DOHH2 (cell line): ENCODE results near the gene TEAD3.

Experiments used
- CTCF ChIP-seq: fragments of 200-600 bp; sonication (generic); IDR thresholded peaks from one replicate; pipeline ENCODE4 v1.5.1; 2014; ENCODE audit warnings: antibody characterized with exemption, mild to moderate bottlenecking, low read depth, low read length; ENCODE audit not compliant: poor library complexity, severe bottlenecking
- EZH2phosphoT487 ChIP-seq: fragments of 200-600 bp; sonication (generic); IDR thresholded peaks from 2 replicates; pipeline ENCODE4 v1.6.1; 2017; ENCODE audit warnings: borderline replicate concordance, mild to moderate bottlenecking, antibody characterized with exemption, low read length, moderate library complexity, mixed read lengths

GRCh38 chr6:35475573-35475972 is 21.3 kb downstream of the TEAD3 start:
- TF ChIP-seq CTCF (no peak), EZH2phosphoT487 (no peak)
